GM12878 (cell line): ENCODE measurements around the gene OXA1L.

Experiments
- FOXM1 ChIP-seq: IDR thresholded peaks from 2 replicates; pipeline ENCODE4 v1.6.1; 2012; ENCODE audit warnings: low read depth, mild to moderate bottlenecking, inconsistent platforms, low read length, moderate library complexity
- NFIC ChIP-seq: IDR thresholded peaks from 2 replicates; pipeline ENCODE4 v1.6.1; 2012; ENCODE audit warnings: low read depth, mild to moderate bottlenecking, inconsistent platforms, low read length, moderate library complexity
- RAD21 ChIP-seq: IDR thresholded peaks from 2 replicates; pipeline ENCODE4 v1.6.1; 2011; ENCODE audit warnings: mild to moderate bottlenecking, low read depth, low read length, moderate library complexity; ENCODE audit not compliant: insufficient read depth
- SIN3A ChIP-seq: IDR thresholded peaks from 2 replicates; pipeline ENCODE4 v1.6.1; 2012; ENCODE audit warnings: low read depth, low read length, improper control_type of control experiment
- ZNF274 ChIP-seq: IDR thresholded peaks from one replicate; pipeline ENCODE4 v1.8.0; 2011; ENCODE audit not compliant: insufficient read length, insufficient read depth
- TF ChIP-seq, protein P1 (sequence below): fragments of 450-650 bp; IDR thresholded peaks from 2 replicates; pipeline ENCODE4 v1.6.1; 2017; ENCODE audit warnings: mild to moderate bottlenecking, low read depth, inconsistent platforms; ENCODE audit not compliant: poor library complexity, severe bottlenecking
- TF ChIP-seq, protein P2 (sequence below), 3 experiments: IDR thresholded peaks in 2 of 3; conservative IDR thresholded peaks in 1 of 3; 2 replicates each; pipeline ENCODE4 v1.5.1; 2011; ENCODE audit warnings: low read depth in 3 of 3, low read length in 3 of 3, mild to moderate bottlenecking in 3 of 3, control low read depth in 2 of 3, moderate library complexity in 2 of 3, inconsistent platforms in 1 of 3, mixed read lengths in 1 of 3; ENCODE audit not compliant: control insufficient read depth in 2 of 3, insufficient read depth in 1 of 3; ENCODE audit errors: extremely low read depth in 1 of 3

DNA sequence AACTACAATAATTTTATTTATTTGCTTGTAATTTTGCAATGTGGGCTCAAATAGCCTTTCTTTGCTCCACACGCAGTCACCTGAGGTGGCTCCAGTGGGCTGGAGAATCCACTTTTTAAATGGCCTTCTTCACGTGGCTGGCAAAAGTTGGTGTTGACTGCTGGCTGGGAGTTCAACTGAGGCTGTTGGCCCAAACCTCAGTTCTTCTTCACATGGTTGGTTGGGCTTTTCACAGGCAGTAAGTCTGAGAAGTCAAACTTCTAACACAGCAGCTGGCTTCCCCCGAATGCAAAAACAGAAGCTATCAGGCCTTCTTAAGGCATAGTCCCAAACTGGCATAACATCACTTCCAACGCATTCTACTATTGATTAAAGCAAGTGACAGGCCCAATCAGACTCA, 2.1 kb upstream of the OXA1L start:
- no peak for TF ChIP-seq RAD21
- TF ChIP-seq, protein P1, sequence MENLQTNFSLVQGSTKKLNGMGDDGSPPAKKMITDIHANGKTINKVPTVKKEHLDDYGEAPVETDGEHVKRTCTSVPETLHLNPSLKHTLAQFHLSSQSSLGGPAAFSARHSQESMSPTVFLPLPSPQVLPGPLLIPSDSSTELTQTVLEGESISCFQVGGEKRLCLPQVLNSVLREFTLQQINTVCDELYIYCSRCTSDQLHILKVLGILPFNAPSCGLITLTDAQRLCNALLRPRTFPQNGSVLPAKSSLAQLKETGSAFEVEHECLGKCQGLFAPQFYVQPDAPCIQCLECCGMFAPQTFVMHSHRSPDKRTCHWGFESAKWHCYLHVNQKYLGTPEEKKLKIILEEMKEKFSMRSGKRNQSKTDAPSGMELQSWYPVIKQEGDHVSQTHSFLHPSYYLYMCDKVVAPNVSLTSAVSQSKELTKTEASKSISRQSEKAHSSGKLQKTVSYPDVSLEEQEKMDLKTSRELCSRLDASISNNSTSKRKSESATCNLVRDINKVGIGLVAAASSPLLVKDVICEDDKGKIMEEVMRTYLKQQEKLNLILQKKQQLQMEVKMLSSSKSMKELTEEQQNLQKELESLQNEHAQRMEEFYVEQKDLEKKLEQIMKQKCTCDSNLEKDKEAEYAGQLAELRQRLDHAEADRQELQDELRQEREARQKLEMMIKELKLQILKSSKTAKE = no peak
- no peak for TF ChIP-seq ZNF274
- TF ChIP-seq, protein P2, sequence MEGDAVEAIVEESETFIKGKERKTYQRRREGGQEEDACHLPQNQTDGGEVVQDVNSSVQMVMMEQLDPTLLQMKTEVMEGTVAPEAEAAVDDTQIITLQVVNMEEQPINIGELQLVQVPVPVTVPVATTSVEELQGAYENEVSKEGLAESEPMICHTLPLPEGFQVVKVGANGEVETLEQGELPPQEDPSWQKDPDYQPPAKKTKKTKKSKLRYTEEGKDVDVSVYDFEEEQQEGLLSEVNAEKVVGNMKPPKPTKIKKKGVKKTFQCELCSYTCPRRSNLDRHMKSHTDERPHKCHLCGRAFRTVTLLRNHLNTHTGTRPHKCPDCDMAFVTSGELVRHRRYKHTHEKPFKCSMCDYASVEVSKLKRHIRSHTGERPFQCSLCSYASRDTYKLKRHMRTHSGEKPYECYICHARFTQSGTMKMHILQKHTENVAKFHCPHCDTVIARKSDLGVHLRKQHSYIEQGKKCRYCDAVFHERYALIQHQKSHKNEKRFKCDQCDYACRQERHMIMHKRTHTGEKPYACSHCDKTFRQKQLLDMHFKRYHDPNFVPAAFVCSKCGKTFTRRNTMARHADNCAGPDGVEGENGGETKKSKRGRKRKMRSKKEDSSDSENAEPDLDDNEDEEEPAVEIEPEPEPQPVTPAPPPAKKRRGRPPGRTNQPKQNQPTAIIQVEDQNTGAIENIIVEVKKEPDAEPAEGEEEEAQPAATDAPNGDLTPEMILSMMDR (IDR thresholded peaks at IDR 0.05 in 2 of 3, conservative IDR thresholded peaks at IDR 0.05 in 1 of 3; ENCODE audit: control insufficient read depth in 2 of 3, extremely low read depth in 1 of 3, insufficient read depth in 1 of 3, low read depth in 3 of 3, low read length in 3 of 3) = no peak
- no peak for TF ChIP-seq SIN3A
- TF ChIP-seq NFIC = no peak
- TF ChIP-seq FOXM1 = no peak
